Sciatic nerve (tissue), 2 donors: ENCODE data around the gene MYO5B. TPM values are rescaled to one million over a fixed set of nuclear protein-coding genes. Genes with fewer than 3 reads are reported as not detected.
"Not testable (repeated sequence)": the region's sequence is repeated elsewhere in the genome, so short reads cannot be mapped to it uniquely, and the experiment has no call there.

ENCODE experiments used
- ATAC-seq: fragments of 200-7000 bp; cut with Tn5 transposase; one replicate; pipeline ENCODE4 v1.9.1; 2020; ENCODE audit warnings: mild to moderate bottlenecking, moderate library complexity
- DNase-seq: peaks from one replicate; pipeline ENCODE4 v3.0.0-alpha.2; 2020; ENCODE audit warnings: low spot score
- intact Hi-C: fragments of 100-400 bp; cut with DNase I; formaldehyde crosslinking; loops from one replicate; pipeline ENCODE4 v1.14.2; 2022
- total RNA-seq: library from RNA; stranded (reverse); fragmentation: NEBNext Ultra II Directional; extraction: Animal tissue kit (Norgen Biotek cat#: 25700); gene quantifications from one replicate; pipeline ENCODE4 v1.2.1, GENCODE V29; 2021
- donor health status: DM: no; HTN: no; CAD: no.
- donor health status: DM: no; HTN: no; CAD: no.

The MYO5B gene
- total RNA-seq, 1 donor from 2014 or later = 9.9 TPM

- intact Hi-C loops = no loop called here
- ATAC-seq = no peak
- no peak for DNase-seq
Measured at GRCh38 chr18:49812286-49813068, 382.5 kb downstream of the MYO5B start.

GRCh38 chr18:49811151-49811938 lies 383.6 kb downstream of the MYO5B start:
- intact Hi-C loops = no loop called here
- ATAC-seq (no peak), DNase-seq (no peak)

GRCh38 chr18:49808553-49809191 lies 386.3 kb downstream of the MYO5B start:
- intact Hi-C loops, DNase-seq, ATAC-seq: not testable (repeated sequence)

- no peak for DNase-seq
- ATAC-seq = no peak
- intact Hi-C loops = no loop called here
Measured at GRCh38 chr18:49804096-49804495, 390.9 kb downstream of the MYO5B start.

DNA sequence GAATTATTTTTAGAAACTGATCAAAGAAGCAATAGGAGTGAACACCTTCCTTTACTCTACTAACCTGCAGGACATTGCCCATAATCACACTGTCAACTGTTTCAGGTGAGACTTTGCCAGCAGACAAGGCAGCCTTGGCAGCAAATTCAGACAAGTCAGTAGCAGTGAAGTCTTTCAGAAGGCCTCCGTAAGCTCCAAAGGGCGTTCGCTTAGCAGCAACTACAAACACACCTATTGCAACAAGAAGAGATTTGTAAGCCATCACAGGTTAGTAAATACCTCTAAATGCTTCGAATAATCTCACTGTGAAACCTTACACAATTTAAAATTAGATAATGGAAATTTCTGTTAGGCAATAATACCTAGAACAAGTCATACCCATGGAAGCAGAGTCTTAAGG lies 392.3 kb downstream of the MYO5B start:
- intact Hi-C loops = no loop called here
- no peak for DNase-seq
- no peak for ATAC-seq

- DNase-seq, intact Hi-C loops, ATAC-seq: not testable (repeated sequence)
Measured at GRCh38 chr18:49800491-49800890, 394.5 kb downstream of the MYO5B start.

DNA sequence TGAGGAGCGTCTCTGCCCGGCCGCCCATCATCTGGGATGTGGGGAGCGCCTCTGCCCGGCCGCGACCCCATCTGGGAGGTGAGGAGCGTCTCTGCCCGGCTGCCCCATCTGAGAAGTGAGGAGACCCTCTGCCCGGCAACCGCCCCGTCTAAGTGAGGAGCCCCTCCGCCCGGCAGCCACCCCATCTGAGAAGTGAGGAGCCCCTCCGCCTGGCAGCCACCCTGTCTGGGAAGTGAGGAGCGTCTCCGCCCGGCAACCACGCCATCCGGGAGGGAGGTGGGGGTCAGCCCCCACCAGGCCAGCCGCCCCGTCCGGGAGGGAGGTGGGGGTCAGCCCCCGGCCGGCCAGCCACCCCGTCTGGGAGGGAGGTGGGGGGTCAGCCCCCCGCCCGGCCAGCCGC lies 395.1 kb downstream of the MYO5B start:
- ATAC-seq, intact Hi-C loops, DNase-seq: not testable (repeated sequence)

GRCh38 chr18:49798001-49798400 lies 396.9 kb downstream of the MYO5B start:
- intact Hi-C loops = no loop called here
- ATAC-seq (no peak), DNase-seq (no peak)

DNA sequence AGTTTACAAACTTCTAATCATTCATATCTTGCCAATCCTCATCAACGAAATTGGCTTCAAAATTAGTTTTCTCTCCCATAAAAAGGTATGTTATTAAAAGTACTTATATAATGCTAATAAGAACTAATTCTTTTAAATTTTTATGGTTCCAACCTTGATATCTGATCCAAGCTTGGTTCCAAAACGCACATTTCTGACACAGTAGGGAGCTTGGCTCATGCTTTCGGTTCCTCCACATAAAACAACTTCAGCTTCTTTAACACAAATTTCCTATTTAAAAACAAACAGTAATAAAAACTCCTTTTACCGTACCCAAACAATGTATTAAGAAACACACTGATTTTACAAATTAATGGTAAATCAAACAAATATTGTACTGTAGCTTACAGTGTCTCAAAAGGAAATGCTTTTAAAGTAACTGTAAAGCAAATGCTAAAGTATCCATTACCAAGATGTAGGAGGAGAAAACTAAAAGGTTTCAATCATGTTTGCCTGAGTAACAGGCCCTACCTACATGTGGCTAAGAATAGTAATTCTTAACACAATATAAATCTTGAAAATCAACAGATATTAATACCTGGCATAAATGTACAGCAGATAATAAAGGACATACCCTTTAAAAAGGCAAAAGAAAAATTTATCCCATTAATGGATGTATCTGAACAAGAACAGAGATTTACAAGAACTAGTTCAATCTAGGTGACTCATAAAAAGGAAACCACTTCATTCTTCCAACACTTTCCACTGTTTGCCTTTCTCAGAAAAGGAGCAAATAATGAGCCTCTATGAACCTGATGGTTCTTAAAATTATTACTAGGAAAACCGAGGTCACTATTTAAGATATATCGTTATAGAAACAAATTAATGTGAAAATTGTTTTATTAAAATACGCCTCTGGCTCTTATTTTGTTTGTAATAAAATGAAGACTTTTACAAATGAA lies 399.1 kb downstream of the MYO5B start:
- intact Hi-C loops = no loop called here
- ATAC-seq (no peak), DNase-seq (no peak)

DNA sequence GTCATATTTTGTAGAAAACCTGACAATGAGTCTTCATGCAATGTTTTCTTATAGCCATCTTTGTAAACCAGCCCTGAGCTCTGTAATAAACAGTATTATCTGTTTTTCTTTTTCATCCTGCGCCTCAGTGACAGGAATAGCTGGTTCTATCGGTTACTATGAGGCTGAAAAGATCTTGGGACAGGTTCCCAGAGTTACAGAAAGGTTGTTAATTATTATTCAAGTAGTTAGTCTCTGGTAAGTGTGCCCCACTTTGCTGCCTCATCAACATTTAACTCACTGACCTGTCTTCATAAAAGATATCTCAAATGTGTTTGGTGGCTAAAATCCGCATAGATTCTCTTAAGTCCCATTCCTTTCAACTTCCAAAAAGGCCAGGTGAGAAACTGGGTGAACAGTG lies 400.2 kb downstream of the MYO5B start:
- intact Hi-C loops = no loop called here
- ATAC-seq = no peak

GRCh38 chr18:49789560-49790134 lies 405.3 kb downstream of the MYO5B start:
- intact Hi-C loops, DNase-seq, ATAC-seq: not testable (repeated sequence)

More for the DNA sequence above, 400.2 kb downstream of the MYO5B start:
- no peak for DNase-seq

- no peak for ATAC-seq
Measured at GRCh38 chr18:49788327-49788898, 406.5 kb downstream of the MYO5B start.

GRCh38 chr18:49786019-49786720 lies 408.8 kb downstream of the MYO5B start:
- no peak for ATAC-seq
- intact Hi-C loops = no loop called here
- no peak for DNase-seq

More at GRCh38 chr18:49788327-49788898, 406.5 kb downstream of the MYO5B start:
- DNase-seq = no peak
- intact Hi-C loops = no loop called here

- intact Hi-C loops = no loop called here
- DNase-seq (no peak), ATAC-seq (no peak)
Measured at GRCh38 chr18:49784427-49785185, 410.3 kb downstream of the MYO5B start.

DNA sequence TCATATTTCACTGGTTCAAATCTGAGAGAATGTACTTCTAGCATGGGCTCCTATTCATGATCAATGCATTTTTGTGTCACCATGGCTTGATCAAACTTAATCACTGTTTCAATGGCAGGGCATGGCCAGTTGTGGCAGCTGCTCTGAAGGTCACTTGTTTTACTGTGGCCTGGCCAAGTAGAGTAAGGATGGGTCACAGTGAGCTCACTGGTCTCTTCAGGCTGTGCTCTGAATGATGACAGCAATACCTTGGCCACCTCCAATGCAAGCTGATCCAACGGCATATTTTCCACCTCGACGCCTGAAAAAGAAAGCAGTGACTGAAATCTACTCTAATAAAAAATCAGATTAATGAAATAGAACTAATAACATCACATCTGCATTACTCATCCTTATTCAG lies 411.3 kb downstream of the MYO5B start:
- intact Hi-C loops, ATAC-seq, DNase-seq: not testable (repeated sequence)

DNA sequence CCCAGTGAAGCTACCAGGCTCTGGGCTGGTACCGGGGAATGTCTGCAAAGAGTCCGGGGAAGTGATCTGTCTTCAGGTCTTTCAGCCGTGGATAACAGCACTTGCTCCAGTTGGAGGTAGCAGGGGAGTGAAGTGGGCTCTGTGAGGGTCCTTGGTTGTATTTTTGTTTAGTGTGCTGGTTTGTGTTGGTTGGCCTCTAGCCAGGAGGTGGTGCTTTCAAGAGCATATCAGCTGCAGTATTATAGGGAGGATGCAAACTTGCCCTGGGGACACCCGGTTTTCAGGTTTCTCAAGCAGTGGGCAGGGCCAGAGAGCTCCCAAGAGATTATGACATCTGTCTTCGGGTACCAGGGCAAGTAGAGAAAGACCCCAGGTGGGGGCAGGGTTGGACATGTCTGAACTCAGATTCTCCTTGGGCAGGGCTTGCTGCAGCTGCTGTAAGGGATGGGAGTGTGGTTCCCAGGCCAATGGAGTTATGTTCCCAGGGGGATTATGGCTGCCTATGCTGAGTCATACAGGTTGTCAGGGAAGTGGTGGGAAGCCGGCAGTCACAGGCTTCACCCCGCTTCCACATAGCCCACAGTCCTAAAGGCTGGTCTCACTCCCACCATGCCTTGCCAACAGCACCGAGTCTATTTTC lies 416.0 kb downstream of the MYO5B start:
- DNase-seq = no peak
- intact Hi-C loops = no loop called here
- no peak for ATAC-seq
